GM10847 (cell line): ENCODE data around the gene MAP2K4.

Source experiments
- POLR2A ChIP-seq: IDR thresholded peaks from 2 replicates; pipeline ENCODE4 v1.6.1; 2011; ENCODE audit not compliant: insufficient read length; ENCODE audit errors: extremely low read depth

Gene MAP2K4

DNA sequence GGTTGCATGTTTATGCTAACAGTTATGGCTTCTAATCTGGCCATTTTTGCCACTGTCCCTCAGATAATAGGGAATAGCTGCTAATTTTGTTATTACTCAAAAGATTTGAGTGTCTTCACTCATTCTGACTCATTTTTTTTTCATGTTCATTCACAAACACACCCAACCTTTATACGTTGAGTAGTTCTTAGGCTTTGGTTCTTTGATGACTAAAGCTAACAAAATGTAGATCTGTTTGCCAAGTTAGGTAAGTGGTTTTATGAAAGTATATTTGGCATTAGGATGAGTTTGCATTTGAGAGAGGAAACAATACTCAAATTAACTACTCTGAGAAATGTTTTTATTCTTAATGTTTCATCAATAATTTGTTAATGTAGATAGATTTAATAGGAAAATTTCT, 3.6 kb downstream of the MAP2K4 start:
- TF ChIP-seq POLR2A, result no peak

GRCh38 chr17:12027658-12028057, 7.0 kb downstream of the MAP2K4 start:
- TF ChIP-seq POLR2A, result no peak

DNA sequence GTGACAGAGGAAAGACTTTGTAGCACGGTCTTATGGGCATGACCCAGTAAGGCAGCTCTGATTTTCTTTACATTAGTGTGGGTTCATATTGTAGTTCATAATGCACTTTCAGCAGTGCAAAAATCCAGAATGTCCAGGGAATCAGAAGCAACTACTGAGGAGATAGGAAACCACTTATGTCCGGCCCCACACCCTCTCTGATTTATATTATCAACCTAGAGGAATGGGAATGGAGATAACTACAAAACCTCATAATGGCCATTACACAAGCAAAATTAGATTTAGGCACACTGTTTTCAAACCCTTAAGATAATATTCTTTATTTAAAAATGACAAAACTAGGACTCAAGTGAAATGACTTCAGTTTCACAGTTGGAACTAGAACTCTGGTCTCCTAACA, 7.9 kb downstream of the MAP2K4 start:
- no peak for TF ChIP-seq POLR2A

GRCh38 chr17:12034538-12034937, 13.9 kb downstream of the MAP2K4 start:
- TF ChIP-seq POLR2A, result no peak

- TF ChIP-seq POLR2A, result no peak
These were observed 15.0 kb downstream of the MAP2K4 start for GRCh38 chr17:12035673-12036072.

DNA sequence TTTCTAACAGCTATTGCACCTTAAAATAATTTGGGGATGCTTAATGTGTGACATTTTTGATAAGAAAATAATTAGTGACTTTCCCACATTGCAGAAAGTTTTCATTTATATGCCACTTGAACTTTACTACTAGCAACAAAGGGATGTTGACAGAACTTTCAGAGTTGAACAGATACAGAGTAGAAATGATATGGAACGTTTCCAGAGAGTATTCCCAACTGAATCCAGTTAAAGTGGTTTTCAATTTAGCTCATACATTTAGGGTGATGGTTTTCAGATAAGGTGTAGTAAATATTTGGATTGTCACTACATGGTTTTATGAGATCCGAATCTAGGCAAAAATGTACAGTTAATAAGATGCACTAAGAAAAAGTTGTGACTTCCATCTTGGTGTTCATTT, 17.3 kb downstream of the MAP2K4 start:
- TF ChIP-seq POLR2A, result no peak

- no peak for TF ChIP-seq POLR2A
These were observed 19.8 kb downstream of the MAP2K4 start for GRCh38 chr17:12040478-12040877.

- no peak for TF ChIP-seq POLR2A
These were observed 20.6 kb downstream of the MAP2K4 start for GRCh38 chr17:12041312-12041711.

GRCh38 chr17:12043702-12044101, 23.0 kb downstream of the MAP2K4 start:
- no peak for TF ChIP-seq POLR2A

DNA sequence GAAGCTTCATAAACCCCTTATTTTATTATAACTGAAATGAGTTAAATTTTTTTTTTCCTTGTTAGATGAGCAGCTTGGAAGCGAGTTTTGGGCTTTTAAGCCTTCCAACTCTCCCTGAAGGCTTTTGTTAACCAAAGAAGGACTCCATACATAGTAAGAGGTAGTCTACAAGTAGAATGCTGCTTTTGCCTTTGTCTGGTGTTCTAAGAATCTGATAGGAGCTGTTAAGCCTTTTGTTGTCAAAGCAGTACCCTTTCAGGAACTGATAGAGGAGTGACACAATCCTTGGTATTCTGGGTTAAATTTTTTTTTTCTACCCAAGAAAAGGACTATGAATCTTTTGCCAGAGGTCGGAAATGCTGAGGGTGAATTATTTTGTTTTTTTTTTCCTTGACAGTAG, 26.1 kb downstream of the MAP2K4 start:
- TF ChIP-seq POLR2A, result no peak

GRCh38 chr17:12047681-12048376, 27.2 kb downstream of the MAP2K4 start:
- TF ChIP-seq POLR2A, result no peak

GRCh38 chr17:12048843-12049473, 28.3 kb downstream of the MAP2K4 start:
- no peak for TF ChIP-seq POLR2A

DNA sequence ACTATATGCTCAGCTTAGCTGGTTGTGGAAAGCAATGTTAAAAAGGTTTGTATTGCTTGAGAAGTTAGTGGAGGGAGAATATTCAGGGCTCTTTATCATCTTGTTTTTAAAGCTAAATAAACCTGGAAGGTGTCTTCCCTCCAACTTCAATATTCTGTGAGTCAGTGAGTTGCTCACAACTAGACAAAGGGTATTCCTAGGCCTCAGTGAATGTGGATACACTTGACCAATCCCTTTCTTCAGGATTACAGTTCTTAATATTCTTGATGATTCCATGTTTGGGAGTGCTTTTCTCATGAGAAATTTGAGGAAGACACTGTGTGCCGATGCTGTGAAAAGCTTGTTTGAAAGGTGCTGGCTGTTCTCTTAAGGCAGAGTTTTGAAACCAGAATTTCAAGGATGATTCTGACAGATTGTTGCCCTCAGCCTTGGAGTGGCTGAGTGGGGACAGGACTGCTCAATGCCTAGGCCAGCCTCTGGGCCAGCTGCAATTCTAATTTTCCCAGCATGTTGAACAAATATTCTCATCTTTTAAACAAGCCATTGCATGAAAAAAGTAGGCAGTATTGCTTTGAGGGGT, 30.1 kb downstream of the MAP2K4 start:
- no peak for TF ChIP-seq POLR2A

GRCh38 chr17:12053552-12053951, 32.9 kb downstream of the MAP2K4 start:
- TF ChIP-seq POLR2A, result no peak

DNA sequence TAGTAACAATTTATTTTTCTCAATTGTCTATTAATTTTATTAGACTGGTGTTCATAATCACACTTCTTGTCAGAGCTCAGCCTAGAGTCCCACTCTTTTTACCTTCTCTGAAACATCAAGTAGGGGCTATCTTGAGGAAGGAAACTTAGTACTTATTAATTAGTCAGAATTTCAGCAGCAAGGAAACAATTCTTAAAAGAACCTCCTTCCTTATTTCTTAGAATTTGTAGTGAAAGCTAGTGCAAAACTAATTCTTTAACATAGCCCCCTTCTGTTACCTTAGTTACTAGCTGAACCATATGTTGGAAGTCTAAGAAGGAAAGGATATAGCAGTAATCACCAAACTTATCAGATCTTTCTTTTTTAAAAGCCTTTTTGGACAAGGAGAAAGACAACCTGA, 35.2 kb downstream of the MAP2K4 start:
- no peak for TF ChIP-seq POLR2A

DNA sequence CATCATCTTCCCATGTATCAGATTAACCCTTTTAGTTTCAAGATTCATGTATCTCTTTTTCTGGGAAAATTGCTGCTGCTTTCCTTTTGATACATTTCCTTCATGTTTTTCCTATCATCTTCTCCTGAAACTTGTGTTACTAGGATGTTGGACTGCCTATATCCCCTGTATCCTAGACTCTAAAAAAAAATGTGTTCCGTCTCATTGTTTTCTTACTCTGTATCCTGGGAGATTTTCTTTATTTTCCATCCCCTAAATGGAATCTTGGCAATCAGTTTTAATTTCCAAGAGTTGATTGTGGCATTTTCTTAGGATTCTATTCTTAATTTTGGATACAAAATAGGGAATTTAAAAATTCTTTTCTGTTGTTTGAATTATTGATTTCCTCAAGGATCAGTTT, 36.8 kb downstream of the MAP2K4 start:
- no peak for TF ChIP-seq POLR2A

GRCh38 chr17:12058535-12058934, 37.9 kb downstream of the MAP2K4 start:
- no peak for TF ChIP-seq POLR2A
